PC-9 (cell line): Measurements from ENCODE around the gene ACOT12. TPM values are rescaled to one million over a fixed set of nuclear protein-coding genes. Genes with fewer than 3 reads are reported as not detected.

ENCODE experiments used
- BruUV-seq: library from RNA; stranded (reverse); fragments of 400-500 nt; replicated peaks from 2 replicates; lab custom pipeline; 2021; lab: Mats Ljungman, UMichigan
- CTCF ChIA-PET: fragments of 300-600 bp; sonication (Branson Sonifier 250); formaldehyde crosslinking; loops from one replicate; lab custom pipeline; 2022; ENCODE audit warnings: antibody characterized with exemption; lab: Charles Lee
- POLR2A ChIA-PET: fragments of 300-600 bp; sonication (Branson Sonifier 250); formaldehyde crosslinking; loops from one replicate; lab custom pipeline; 2022; ENCODE audit warnings: antibody characterized with exemption; ENCODE audit not compliant: unreplicated experiment; lab: Charles Lee
- DNase-seq, 2 experiments: peaks; one replicate each; pipeline versions ENCODE4 v3.0.0 to v3.0.0-alpha.2; 2015 to 2022; ENCODE audit warnings: mixed read lengths in 1 of 2
- H2AFZ ChIP-seq: fragments of 200-600 bp; sonication (generic); 2 replicates; pipeline ENCODE4 v1.8.1; 2017; ENCODE audit warnings: antibody characterized with exemption
- H3F3A ChIP-seq: fragments of 200-600 bp; sonication (generic); 2 replicates; pipeline ENCODE4 v1.8.1; 2017; ENCODE audit warnings: antibody characterized with exemption, mild to moderate bottlenecking, low read depth; ENCODE audit not compliant: insufficient read depth
- H3K27ac ChIP-seq: fragments of 200-600 bp; sonication (generic); 2 replicates; pipeline ENCODE4 v1.6.1; 2016; ENCODE audit warnings: mixed run types
- H3K27me3 ChIP-seq: fragments of 200-600 bp; sonication (generic); 2 replicates; pipeline ENCODE4 v1.6.1; 2016; ENCODE audit warnings: low read depth, mixed run types; ENCODE audit not compliant: insufficient read depth
- H3K36me3 ChIP-seq: fragments of 200-600 bp; sonication (generic); 2 replicates; pipeline ENCODE4 v1.6.1; 2016; ENCODE audit warnings: low read depth, mixed run types
- H3K4me1 ChIP-seq: fragments of 200-600 bp; sonication (generic); replicated peaks from 2 replicates; pipeline ENCODE4 v1.6.1; 2016; ENCODE audit warnings: mixed run types; ENCODE audit not compliant: insufficient read depth
- H3K4me2 ChIP-seq: fragments of 200-600 bp; sonication (generic); 2 replicates; pipeline ENCODE4 v1.6.1; 2017; ENCODE audit warnings: mixed run types
- H3K4me3 ChIP-seq: fragments of 200-600 bp; sonication (generic); 2 replicates; pipeline ENCODE4 v1.6.1; 2016; ENCODE audit warnings: mixed run types
- H3K79me2 ChIP-seq: fragments of 200-600 bp; sonication (generic); 2 replicates; pipeline ENCODE4 v1.6.1; 2017; ENCODE audit warnings: low read depth, mixed run types
- H3K9me2 ChIP-seq: fragments of 200-600 bp; sonication (generic); 2 replicates; pipeline ENCODE4 v1.8.1; 2017; ENCODE audit warnings: mild to moderate bottlenecking; ENCODE audit not compliant: insufficient read depth
- H3K9me3 ChIP-seq: fragments of 200-600 bp; sonication (generic); 2 replicates; pipeline ENCODE4 v1.8.1; 2016; ENCODE audit warnings: low read depth; ENCODE audit not compliant: insufficient read depth
- H4K20me1 ChIP-seq: fragments of 200-600 bp; sonication (generic); 2 replicates; pipeline ENCODE4 v1.8.1; 2017; ENCODE audit not compliant: insufficient read depth
- EZH2 ChIP-seq: fragments of 200-600 bp; sonication (generic); IDR thresholded peaks from 2 replicates; pipeline ENCODE4 v1.8.0; 2017; ENCODE audit warnings: antibody characterized with exemption, low read depth
- intact Hi-C: fragments of 100-400 bp; cut with micrococcal nuclease; formaldehyde crosslinking; loops from one replicate; pipeline ENCODE4 v1.10.0; 2022; ENCODE audit not compliant: unreplicated experiment
- total RNA-seq: library from RNA; stranded (reverse); gene quantifications from 2 replicates; pipeline ENCODE4 v1.2.3, GENCODE V29; 2021
- TF ChIP-seq, protein P1 (sequence below): fragments of 200-600 bp; sonication (generic); conservative IDR thresholded peaks from 2 replicates; pipeline ENCODE4 v1.6.1; 2017; ENCODE audit warnings: mixed run types, antibody characterized with exemption, mild to moderate bottlenecking, moderate library complexity

Gene ACOT12
- total RNA-seq, 1 experiment from 2014 or later, result not detected

DNA sequence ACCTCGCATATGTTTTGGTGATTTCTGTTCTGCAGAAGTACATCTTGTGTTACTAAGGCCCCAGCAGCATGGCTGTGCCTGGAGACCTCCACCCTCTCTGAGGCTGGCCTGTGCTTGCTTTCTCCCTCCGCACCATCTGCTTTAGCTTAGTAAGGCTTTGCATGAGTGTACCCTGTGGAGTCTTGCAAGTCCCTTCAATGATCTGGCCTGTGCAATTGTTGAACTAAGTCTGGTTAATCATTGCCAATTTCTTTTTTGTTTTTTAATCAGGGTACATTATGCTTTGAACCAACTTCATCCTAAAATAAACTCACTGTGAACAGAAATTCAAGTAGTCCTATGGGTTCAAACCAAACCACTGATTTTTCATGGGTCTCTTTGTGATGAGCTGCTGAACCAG is 32.3 kb downstream of the ACOT12 start:
- intact Hi-C loops, result no loop called here
- H3K9me3 ChIP-seq, result no peaks in the 10 kb centered on the region
- DNase-seq, result no peak
- no peaks in the 10 kb centered on the region for H3K9me2 ChIP-seq
- no peak overlapping the region for H3K27ac ChIP-seq
- no peaks in the 10 kb centered on the region for H3K27me3 ChIP-seq
- POLR2A ChIA-PET, result no interaction called here
- no peak overlapping the region for H3K4me3 ChIP-seq
- no peak overlapping the region for H2AFZ ChIP-seq
- H4K20me1 ChIP-seq, result no peaks in the 10 kb centered on the region
- no peaks in the 10 kb centered on the region for H3K79me2 ChIP-seq
- BruUV-seq, result no TSS peak
- H3K4me1 ChIP-seq, result no peaks in the 10 kb centered on the region
- no peaks in the 10 kb centered on the region for H3K36me3 ChIP-seq
- CTCF ChIA-PET, result interaction anchor here (0.7 kb wide), 1 partner anchor 873 kb away, joined by 3 read pairs; no protein-coding TSS in a partner anchor
- H3K4me2 ChIP-seq, result no peak overlapping the region
- no peak for TF ChIP-seq EZH2
- TF ChIP-seq, protein P1, sequence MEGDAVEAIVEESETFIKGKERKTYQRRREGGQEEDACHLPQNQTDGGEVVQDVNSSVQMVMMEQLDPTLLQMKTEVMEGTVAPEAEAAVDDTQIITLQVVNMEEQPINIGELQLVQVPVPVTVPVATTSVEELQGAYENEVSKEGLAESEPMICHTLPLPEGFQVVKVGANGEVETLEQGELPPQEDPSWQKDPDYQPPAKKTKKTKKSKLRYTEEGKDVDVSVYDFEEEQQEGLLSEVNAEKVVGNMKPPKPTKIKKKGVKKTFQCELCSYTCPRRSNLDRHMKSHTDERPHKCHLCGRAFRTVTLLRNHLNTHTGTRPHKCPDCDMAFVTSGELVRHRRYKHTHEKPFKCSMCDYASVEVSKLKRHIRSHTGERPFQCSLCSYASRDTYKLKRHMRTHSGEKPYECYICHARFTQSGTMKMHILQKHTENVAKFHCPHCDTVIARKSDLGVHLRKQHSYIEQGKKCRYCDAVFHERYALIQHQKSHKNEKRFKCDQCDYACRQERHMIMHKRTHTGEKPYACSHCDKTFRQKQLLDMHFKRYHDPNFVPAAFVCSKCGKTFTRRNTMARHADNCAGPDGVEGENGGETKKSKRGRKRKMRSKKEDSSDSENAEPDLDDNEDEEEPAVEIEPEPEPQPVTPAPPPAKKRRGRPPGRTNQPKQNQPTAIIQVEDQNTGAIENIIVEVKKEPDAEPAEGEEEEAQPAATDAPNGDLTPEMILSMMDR, result no peak
- H3F3A ChIP-seq, result no peaks in the 10 kb centered on the region

DNA sequence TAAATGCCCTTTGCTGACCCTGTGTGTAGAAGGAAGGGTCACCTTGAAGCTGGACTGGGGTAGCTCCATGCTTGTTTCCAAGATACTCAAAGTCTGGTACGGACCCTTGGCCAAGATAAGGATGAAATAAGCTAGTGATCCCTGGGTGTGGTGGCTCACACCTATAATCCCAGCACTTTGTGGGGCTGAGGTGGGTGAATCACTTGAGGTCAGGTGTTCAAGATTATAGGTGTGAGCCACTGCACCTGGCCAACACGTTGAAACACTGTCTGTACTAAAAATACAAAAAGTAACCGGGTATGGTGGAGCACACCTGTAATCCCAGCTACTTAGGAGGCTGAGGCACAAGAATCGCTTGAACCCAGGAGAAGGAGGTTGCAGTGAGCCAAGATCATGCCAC is 33.3 kb downstream of the ACOT12 start:
- Histone ChIP-seq H3F3A (no peaks in the 10 kb centered on the region), H3K9me2 (no peaks in the 10 kb centered on the region), H4K20me1 (no peaks in the 10 kb centered on the region), H3K27me3 (no peaks in the 10 kb centered on the region), H3K9me3 (no peaks in the 10 kb centered on the region), H3K27ac (no peak overlapping the region), H3K4me3 (no peak overlapping the region), H3K4me1 (no peaks in the 10 kb centered on the region), H3K79me2 (no peaks in the 10 kb centered on the region), H3K36me3 (no peaks in the 10 kb centered on the region), H2AFZ (no peak overlapping the region), H3K4me2 (no peak overlapping the region)
- ChIA-PET CTCF (no interaction called here), POLR2A (interaction anchor here (0.5 kb wide), 1 partner anchor 401 kb away, joined by 3 read pairs; no protein-coding TSS in a partner anchor)
- TF ChIP-seq, protein P1, result no peak
- no peak for TF ChIP-seq EZH2
- intact Hi-C loops, result no loop called here
- BruUV-seq, result no TSS peak
- DNase-seq, result no peak

- Histone ChIP-seq H3K4me3 (no peak overlapping the region), H3K27ac (no peak overlapping the region), H4K20me1 (no peaks in the 10 kb centered on the region), H3F3A (no peaks in the 10 kb centered on the region), H2AFZ (no peak overlapping the region), H3K36me3 (no peaks in the 10 kb centered on the region), H3K9me3 (no peaks in the 10 kb centered on the region), H3K79me2 (no peaks in the 10 kb centered on the region), H3K4me2 (no peak overlapping the region), H3K9me2 (no peaks in the 10 kb centered on the region), H3K27me3 (no peaks in the 10 kb centered on the region), H3K4me1 (no peaks in the 10 kb centered on the region)
- intact Hi-C loops, result no loop called here
- ChIA-PET CTCF (no interaction called here), POLR2A (interaction anchor here (0.5 kb wide), 1 partner anchor 401 kb away, joined by 3 read pairs; no protein-coding TSS in a partner anchor)
- TF ChIP-seq, protein P1, result no peak
- no peak for TF ChIP-seq EZH2
- no TSS peak for BruUV-seq
- DNase-seq, result no peak
Measured at GRCh38 chr5:81359881-81360280, 34.1 kb downstream of the ACOT12 start.
